IMR-90 (cell line): Measurements from ENCODE around the gene ORC2. TPM values are rescaled to one million over a fixed set of nuclear protein-coding genes. Genes with fewer than 3 reads are reported as not detected.

ENCODE experiments used
- ATAC-seq: fragments of 200-7000 bp; cut with Tn5 transposase; 2 replicates; pipeline ENCODE4 v1.9.1; 2020; ENCODE audit warnings: low read depth, mild to moderate bottlenecking, moderate library complexity
- BruUV-seq: library from RNA; stranded (reverse); fragments of 400-500 nt; replicated peaks from 2 replicates; lab custom pipeline; 2021; lab: Mats Ljungman, UMichigan
- CTCF ChIA-PET: fragments of 300-600 bp; formaldehyde crosslinking; extraction: SDS; loops from one replicate; lab custom pipeline; 2021; ENCODE audit warnings: antibody characterized with exemption; lab: Yijun Ruan, JAX
- POLR2A ChIA-PET: fragments of 300-600 bp; sonication (Branson Sonifier 250); formaldehyde crosslinking; loops from one replicate; lab custom pipeline; 2022; ENCODE audit warnings: antibody characterized with exemption; ENCODE audit not compliant: unreplicated experiment; lab: Charles Lee
- DNase-seq: peaks from one replicate; pipeline ENCODE4 v3.0.0; 2013
- H2AFZ ChIP-seq: replicated peaks from 2 replicates; pipeline ENCODE3; 2013; ENCODE audit warnings: low read length, mild to moderate bottlenecking; ENCODE audit not compliant: poor library complexity
- H2AK5ac ChIP-seq: 2 replicates; pipeline ENCODE4 v1.6.1; 2013; ENCODE audit warnings: low read depth, low read length, inconsistent platforms
- H2AK9ac ChIP-seq: replicated peaks from 2 replicates; pipeline ENCODE3; 2013; ENCODE audit warnings: mild to moderate bottlenecking, low read depth, low read length, moderate library complexity; ENCODE audit not compliant: poor library complexity
- H2BK120ac ChIP-seq: 2 replicates; pipeline ENCODE4 v1.6.1; 2013; ENCODE audit warnings: low read depth, low read length, inconsistent platforms
- H2BK15ac ChIP-seq: 3 replicates; pipeline ENCODE4 v1.6.1; 2013; ENCODE audit warnings: low read depth, low read length, inconsistent platforms
- H2BK20ac ChIP-seq: 2 replicates; pipeline ENCODE4 v1.6.1; 2013; ENCODE audit warnings: low read depth, mild to moderate bottlenecking, inconsistent platforms, low read length, moderate library complexity
- H2BK5ac ChIP-seq: 2 replicates; pipeline ENCODE4 v1.6.1; 2013; ENCODE audit warnings: mild to moderate bottlenecking, low read depth, low read length, inconsistent platforms; ENCODE audit not compliant: poor library complexity, severe bottlenecking
- H3K14ac ChIP-seq: replicated peaks from 2 replicates; pipeline ENCODE4 v1.6.1; 2013; ENCODE audit warnings: low read depth, low read length, inconsistent platforms
- H3K18ac ChIP-seq: 2 replicates; pipeline ENCODE4 v1.6.1; 2013; ENCODE audit warnings: low read depth, low read length, control low read depth
- H3K23ac ChIP-seq: 2 replicates; pipeline ENCODE4 v1.6.1; 2013; ENCODE audit warnings: low read depth, low read length, inconsistent platforms
- H3K27ac ChIP-seq: 2 replicates; pipeline ENCODE4 v1.5.1; 2013; ENCODE audit warnings: mild to moderate bottlenecking, control low read depth, low read length; ENCODE audit not compliant: insufficient read depth
- H3K27me3 ChIP-seq: 2 replicates; pipeline ENCODE4 v1.6.1; 2013; ENCODE audit warnings: low read length; ENCODE audit not compliant: control insufficient read depth, insufficient read depth
- H3K36me3 ChIP-seq: 2 replicates; pipeline ENCODE4 v1.6.1; 2013; ENCODE audit warnings: low read length, mixed read lengths; ENCODE audit not compliant: control insufficient read depth, insufficient read depth
- H3K4ac ChIP-seq: 2 replicates; pipeline ENCODE4 v1.6.1; 2013; ENCODE audit warnings: low read depth, low read length, inconsistent platforms
- H3K4me1 ChIP-seq: 2 replicates; pipeline ENCODE4 v1.6.1; 2013; ENCODE audit warnings: low read length, mixed read lengths; ENCODE audit not compliant: control insufficient read depth, insufficient read depth
- H3K4me2 ChIP-seq: 2 replicates; pipeline ENCODE4 v1.6.1; 2013; ENCODE audit warnings: low read depth, mild to moderate bottlenecking, control low read depth, low read length, moderate library complexity
- H3K4me3 ChIP-seq: 2 replicates; pipeline ENCODE4 v1.5.1; 2013; ENCODE audit warnings: low read depth, mild to moderate bottlenecking, control low read depth, low read length, moderate library complexity; ENCODE audit not compliant: insufficient read depth
- H3K56ac ChIP-seq: 2 replicates; pipeline ENCODE4 v1.6.1; 2013; ENCODE audit warnings: low read length, inconsistent platforms; ENCODE audit not compliant: insufficient read depth; ENCODE audit errors: extremely low read depth
- H3K79me1 ChIP-seq, 2 experiments: 2 replicates each; pipeline ENCODE4 v1.6.1; 2013; ENCODE audit warnings: low read length in 2 of 2, inconsistent platforms in 1 of 2, low read depth in 1 of 2
- H3K9ac ChIP-seq: 2 replicates; pipeline ENCODE4 v1.6.1; 2013; ENCODE audit warnings: low read depth, low read length, control low read depth
- H3K9me1 ChIP-seq: 2 replicates; pipeline ENCODE4 v1.6.1; 2013; ENCODE audit warnings: low read length, inconsistent platforms; ENCODE audit not compliant: insufficient read depth
- H3K9me3 ChIP-seq: 2 replicates; pipeline ENCODE4 v1.6.1; 2013; ENCODE audit warnings: low read length; ENCODE audit not compliant: control insufficient read depth, insufficient read depth
- H4K20me1 ChIP-seq: 2 replicates; pipeline ENCODE4 v1.6.1; 2013; ENCODE audit warnings: low read length, inconsistent platforms; ENCODE audit not compliant: insufficient read depth
- H4K5ac ChIP-seq: 2 replicates; pipeline ENCODE4 v1.6.1; 2013; ENCODE audit warnings: mild to moderate bottlenecking, low read depth, low read length, control low read depth
- H4K8ac ChIP-seq, 2 experiments: 2 replicates each; pipeline ENCODE4 v1.6.1; 2013; ENCODE audit warnings: low read depth in 2 of 2, low read length in 2 of 2, control low read depth in 1 of 2, inconsistent platforms in 1 of 2
- H4K91ac ChIP-seq: 2 replicates; pipeline ENCODE4 v1.6.1; 2013; ENCODE audit warnings: low read depth, low read length, inconsistent platforms; ENCODE audit not compliant: insufficient read depth
- CEBPB ChIP-seq: IDR thresholded peaks from 2 replicates; pipeline ENCODE4 v1.6.1; 2012; ENCODE audit warnings: low read depth, low read length, improper control_type of control experiment
- POLR2A ChIP-seq: IDR thresholded peaks from 2 replicates; pipeline ENCODE4 v1.6.1; 2012; ENCODE audit warnings: mild to moderate bottlenecking, low read depth, low read length
- RFX5 ChIP-seq: IDR thresholded peaks from 2 replicates; pipeline ENCODE4 v1.8.0; 2012; ENCODE audit warnings: low read depth, mild to moderate bottlenecking, low read length, moderate library complexity
- WGBS, 2 experiments: methylation state at CpG; one replicate each; pipeline versions ENCODE4 v1.1.5 to v1.1.7; 2013; ENCODE audit warnings: missing lambda C conversion rate in 2 of 2; ENCODE audit not compliant: insufficient read length in 1 of 2; ENCODE audit errors: extremely low coverage in 2 of 2; 5-methylcytosine and 5-hydroxymethylcytosine counted together
- dilution Hi-C: fragments of 300-500 bp; cut with HindIII; formaldehyde crosslinking; loops from one replicate; pipeline ENCODE4 v1.14.3; 2018; ENCODE audit warnings: low sequenced_read_pairs; ENCODE audit not compliant: unreplicated experiment
- in situ Hi-C: fragments of 300-500 bp; cut with MboI; formaldehyde crosslinking; loops from 3 replicates; pipeline ENCODE4 v1.14.3; 2019; ENCODE audit warnings: low sequenced_read_pairs, inconsistent platforms, mixed read lengths
- intact Hi-C: fragments of 100-400 bp; cut with micrococcal nuclease; formaldehyde crosslinking; loops from 2 replicates; pipeline ENCODE4 v1.10.0; 2022
- polyA plus RNA-seq, 3 experiments: library from polyadenylated mRNA; depleted of rRNA; stranded (reverse); fragments of >200 nt; gene quantifications; 2 replicates each; pipeline ENCODE4 v1.2.3, GENCODE V29; 2012; ENCODE audit warnings: low replicate concordance in 1 of 3
- total RNA-seq: library from RNA; depleted of rRNA; stranded (reverse); fragments of >200 nt; gene quantifications from 2 replicates; pipeline ENCODE4 v1.2.3, GENCODE V29; 2012
- TF ChIP-seq, protein P1 (sequence below): conservative IDR thresholded peaks from 2 replicates; pipeline ENCODE4 v1.5.1; 2012; ENCODE audit warnings: mild to moderate bottlenecking, low read depth, low read length, improper control_type of control experiment

ORC2 gene
- total and polyA plus RNA-seq, 2 of the 4 experiments (the other 2 are of a cell fraction), result 4.4 to 10.0 TPM

DNA sequence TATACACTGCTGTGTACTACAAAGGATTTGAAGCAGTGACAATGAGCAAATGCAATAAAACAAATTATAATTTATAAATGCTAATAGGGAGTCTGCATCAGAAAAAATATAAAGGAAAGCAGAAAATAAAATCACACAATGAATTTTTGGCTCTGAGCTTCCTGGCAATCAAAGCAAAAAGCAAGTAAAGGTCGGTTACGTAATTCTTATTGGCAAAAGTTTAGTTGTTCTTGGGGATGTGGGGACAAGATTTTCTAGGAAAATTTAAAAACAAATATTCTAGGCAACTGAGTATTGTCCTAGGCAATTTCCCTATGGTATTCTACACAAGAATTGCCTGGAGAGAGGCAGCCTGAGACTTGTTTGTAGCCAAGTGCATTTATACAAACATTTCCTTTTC, 1.8 kb downstream of the ORC2 start:
- H2BK120ac ChIP-seq, result no peak overlapping the region
- DNase-seq (no peak), ATAC-seq (no peak)
- in situ Hi-C loops (no loop called here), intact Hi-C loops (loop anchor here (5.0 kb wide), 1 partner anchor 106 kb away; no protein-coding TSS in a partner anchor), dilution Hi-C loops (no loop called here)
- peaks cover 2% of the 10 kb centered on the region for H3K36me3 ChIP-seq
- no peak overlapping the region for H3K9ac ChIP-seq
- no peak overlapping the region for H2BK20ac ChIP-seq
- peaks cover 3% of the 10 kb centered on the region; the same call in 1 of the 2 replicates for H3K9me1 ChIP-seq
- no peaks in the 10 kb centered on the region for H3K9me3 ChIP-seq
- no peak overlapping the region for H3K14ac ChIP-seq
- H2BK15ac ChIP-seq, result no peak overlapping the region
- no peaks in the 10 kb centered on the region for H4K20me1 ChIP-seq
- CTCF ChIA-PET, result no interaction called here
- H2BK5ac ChIP-seq, result no peak overlapping the region
- H4K5ac ChIP-seq, result no peak overlapping the region
- H3K79me1 ChIP-seq, result peaks cover 23 to 58% of the 10 kb centered on the region in 2 experiments
- H3K4ac ChIP-seq, result no peak overlapping the region
- H3K4me1 ChIP-seq, result 0 out of 2 replicates have a peak, but pooled peaks cover 3% of the 10 kb centered on the region
- H3K4me3 ChIP-seq, result no peak overlapping the region
- H2AFZ ChIP-seq, result no peak overlapping the region
- no peak overlapping the region for H3K56ac ChIP-seq
- no CpG with 5 or more reads among the region's 2 CpGs for WGBS, 2 experiments
- H3K27ac ChIP-seq, result no peak overlapping the region
- no peak overlapping the region for H3K4me2 ChIP-seq
- H3K18ac ChIP-seq, result no peak overlapping the region
- H2AK9ac ChIP-seq, result no peak overlapping the region
- no peak overlapping the region for H4K8ac ChIP-seq
- no TSS peak for BruUV-seq
- POLR2A ChIA-PET, result interaction anchor here (1.0 kb wide), 1 partner anchor 9 kb away, joined by 15 read pairs; no protein-coding TSS in a partner anchor
- no peak overlapping the region for H3K23ac ChIP-seq
- TF ChIP-seq, protein P1, sequence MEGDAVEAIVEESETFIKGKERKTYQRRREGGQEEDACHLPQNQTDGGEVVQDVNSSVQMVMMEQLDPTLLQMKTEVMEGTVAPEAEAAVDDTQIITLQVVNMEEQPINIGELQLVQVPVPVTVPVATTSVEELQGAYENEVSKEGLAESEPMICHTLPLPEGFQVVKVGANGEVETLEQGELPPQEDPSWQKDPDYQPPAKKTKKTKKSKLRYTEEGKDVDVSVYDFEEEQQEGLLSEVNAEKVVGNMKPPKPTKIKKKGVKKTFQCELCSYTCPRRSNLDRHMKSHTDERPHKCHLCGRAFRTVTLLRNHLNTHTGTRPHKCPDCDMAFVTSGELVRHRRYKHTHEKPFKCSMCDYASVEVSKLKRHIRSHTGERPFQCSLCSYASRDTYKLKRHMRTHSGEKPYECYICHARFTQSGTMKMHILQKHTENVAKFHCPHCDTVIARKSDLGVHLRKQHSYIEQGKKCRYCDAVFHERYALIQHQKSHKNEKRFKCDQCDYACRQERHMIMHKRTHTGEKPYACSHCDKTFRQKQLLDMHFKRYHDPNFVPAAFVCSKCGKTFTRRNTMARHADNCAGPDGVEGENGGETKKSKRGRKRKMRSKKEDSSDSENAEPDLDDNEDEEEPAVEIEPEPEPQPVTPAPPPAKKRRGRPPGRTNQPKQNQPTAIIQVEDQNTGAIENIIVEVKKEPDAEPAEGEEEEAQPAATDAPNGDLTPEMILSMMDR, result no peak
- TF ChIP-seq CEBPB, result 0 out of 2 replicates have a peak, but pooled peaks have one; percentile 22
- no peak for TF ChIP-seq RFX5
- no peak for TF ChIP-seq POLR2A
- no peak overlapping the region for H4K91ac ChIP-seq
- H3K27me3 ChIP-seq, result no peaks in the 10 kb centered on the region
- no peak overlapping the region for H2AK5ac ChIP-seq
